D721Med (cell line): Measurements from ENCODE around the gene ZNF550.
"Not testable (repeated sequence)": the region's sequence is repeated elsewhere in the genome, so short reads cannot be mapped to it uniquely, and the experiment has no call there.

Experiments used
- DNase-seq: peaks from one replicate; pipeline ENCODE4 v3.0.0; 2011; ENCODE audit warnings: low spot score; ENCODE audit not compliant: insufficient read length
- FAIRE-seq: peaks from 2 replicates; lab custom pipeline; 2011; peaks lifted over from hg19 to GRCh38; lab: Jason Lieb, UNC
- TF ChIP-seq, protein P1 (sequence below): IDR thresholded peaks from 2 replicates; pipeline ENCODE4 v1.5.1; 2012; ENCODE audit warnings: mild to moderate bottlenecking, control low read depth; ENCODE audit not compliant: insufficient read depth; ENCODE audit errors: missing control alignments

The ZNF550 gene

DNA sequence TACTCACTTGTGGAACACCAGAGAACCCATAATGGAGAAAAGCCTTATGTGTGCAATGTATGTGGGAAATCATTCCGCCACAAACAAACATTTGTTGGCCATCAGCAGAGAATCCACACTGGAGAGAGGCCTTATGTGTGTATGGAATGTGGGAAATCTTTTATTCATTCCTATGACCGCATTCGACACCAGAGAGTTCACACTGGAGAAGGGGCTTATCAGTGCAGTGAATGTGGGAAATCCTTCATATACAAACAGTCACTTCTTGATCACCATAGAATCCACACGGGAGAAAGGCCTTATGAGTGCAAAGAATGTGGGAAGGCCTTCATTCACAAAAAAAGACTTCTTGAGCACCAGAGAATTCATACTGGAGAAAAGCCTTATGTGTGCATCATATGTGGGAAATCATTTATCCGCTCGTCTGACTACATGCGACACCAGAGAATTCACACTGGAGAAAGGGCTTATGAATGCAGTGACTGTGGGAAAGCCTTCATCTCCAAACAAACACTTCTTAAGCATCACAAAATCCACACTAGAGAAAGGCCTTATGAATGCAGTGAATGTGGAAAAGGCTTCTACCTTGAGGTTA is 21.6 kb downstream of the ZNF550 start:
- no peak for DNase-seq
- no peak for FAIRE-seq
- TF ChIP-seq, protein P1, sequence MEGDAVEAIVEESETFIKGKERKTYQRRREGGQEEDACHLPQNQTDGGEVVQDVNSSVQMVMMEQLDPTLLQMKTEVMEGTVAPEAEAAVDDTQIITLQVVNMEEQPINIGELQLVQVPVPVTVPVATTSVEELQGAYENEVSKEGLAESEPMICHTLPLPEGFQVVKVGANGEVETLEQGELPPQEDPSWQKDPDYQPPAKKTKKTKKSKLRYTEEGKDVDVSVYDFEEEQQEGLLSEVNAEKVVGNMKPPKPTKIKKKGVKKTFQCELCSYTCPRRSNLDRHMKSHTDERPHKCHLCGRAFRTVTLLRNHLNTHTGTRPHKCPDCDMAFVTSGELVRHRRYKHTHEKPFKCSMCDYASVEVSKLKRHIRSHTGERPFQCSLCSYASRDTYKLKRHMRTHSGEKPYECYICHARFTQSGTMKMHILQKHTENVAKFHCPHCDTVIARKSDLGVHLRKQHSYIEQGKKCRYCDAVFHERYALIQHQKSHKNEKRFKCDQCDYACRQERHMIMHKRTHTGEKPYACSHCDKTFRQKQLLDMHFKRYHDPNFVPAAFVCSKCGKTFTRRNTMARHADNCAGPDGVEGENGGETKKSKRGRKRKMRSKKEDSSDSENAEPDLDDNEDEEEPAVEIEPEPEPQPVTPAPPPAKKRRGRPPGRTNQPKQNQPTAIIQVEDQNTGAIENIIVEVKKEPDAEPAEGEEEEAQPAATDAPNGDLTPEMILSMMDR, result no peak

DNA sequence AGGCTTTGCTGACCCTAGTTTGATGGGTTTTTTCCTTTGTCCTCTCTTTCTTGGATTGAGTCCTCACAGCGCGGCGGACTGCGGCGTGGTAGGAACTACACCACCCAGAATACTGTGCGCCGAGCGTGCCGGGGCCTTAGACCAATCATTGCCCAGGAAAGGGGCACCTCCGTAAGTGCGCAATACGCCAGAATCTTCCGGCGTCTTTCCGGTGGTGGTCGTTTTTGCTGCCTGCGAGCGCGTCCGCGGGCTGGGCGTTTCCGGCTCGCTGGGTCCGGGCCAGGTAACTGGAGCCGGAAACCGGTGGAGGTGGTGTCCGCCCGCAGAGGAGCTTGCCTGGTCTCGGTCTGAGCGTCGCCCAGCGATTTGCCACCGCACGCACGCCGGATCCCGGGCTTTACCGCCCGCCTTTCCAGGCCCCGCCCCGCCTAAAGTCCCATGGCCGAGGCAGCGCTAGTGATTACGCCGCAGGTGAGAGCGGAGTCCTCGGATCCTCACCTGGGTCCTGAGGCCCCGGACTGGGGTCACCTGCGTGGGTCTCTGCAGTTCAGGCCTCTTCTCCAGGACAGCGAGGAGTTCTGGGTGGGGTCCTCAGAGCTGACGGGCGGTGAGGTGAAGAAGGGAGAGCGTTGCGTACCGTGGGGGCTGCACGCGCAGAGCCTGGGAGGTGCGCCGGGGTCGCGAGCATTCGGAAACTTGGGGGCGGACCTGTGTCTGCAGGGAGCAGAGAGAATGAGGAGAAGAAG is 32.4 kb downstream of the ZNF550 start, which contains the start of gene ZNF549:
Gene ZNF549 (plus strand): TSS at position 221 of the 746 bp plus-strand sequence. CDS start 218 bp downstream, at position 439.
- TF ChIP-seq, protein P1, result no peak
- FAIRE-seq (peak; percentile 16), DNase-seq (peak; percentile 92)

DNA sequence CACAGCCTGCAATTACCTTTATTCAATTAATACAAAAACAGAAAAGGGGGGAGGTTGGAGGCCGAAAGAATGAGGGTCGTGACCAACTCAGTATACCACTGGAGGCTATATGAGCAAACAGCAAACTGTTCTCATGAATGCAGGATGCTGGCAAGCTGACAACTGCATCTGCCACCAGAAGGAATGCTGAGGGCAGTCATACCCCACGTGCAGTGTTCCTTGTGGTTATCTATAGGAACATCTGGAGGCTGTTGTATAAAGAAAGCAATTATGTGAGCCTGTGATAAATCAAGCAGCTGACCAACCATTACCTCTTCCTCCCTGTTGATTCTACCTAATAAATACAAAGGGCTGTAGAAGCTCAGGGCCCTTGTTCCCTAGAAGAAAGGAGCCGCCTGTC is 41.6 kb downstream of the ZNF550 start:
- not testable (repeated sequence) for DNase-seq, FAIRE-seq

DNA sequence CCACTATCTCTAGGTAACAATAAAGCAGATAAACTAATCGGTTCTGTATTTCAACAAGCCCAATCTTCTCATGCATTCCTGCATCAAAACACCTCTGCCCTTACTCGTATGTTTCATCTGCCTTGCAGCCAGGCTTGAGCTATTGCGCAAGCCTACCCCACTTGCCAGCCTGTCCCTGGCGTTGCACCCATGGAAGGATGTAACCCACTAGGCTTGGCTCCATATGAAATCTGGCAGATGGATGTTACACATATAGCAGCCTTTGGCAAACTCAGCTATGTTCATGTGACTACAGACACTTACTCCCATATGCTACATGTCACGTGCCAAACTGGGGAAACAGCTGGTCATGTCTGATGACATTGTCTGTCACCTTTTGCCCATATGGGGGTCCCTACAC is 44.4 kb downstream of the ZNF550 start:
- TF ChIP-seq, protein P1, result no peak
- no peak for DNase-seq
- FAIRE-seq, result no peak

DNA sequence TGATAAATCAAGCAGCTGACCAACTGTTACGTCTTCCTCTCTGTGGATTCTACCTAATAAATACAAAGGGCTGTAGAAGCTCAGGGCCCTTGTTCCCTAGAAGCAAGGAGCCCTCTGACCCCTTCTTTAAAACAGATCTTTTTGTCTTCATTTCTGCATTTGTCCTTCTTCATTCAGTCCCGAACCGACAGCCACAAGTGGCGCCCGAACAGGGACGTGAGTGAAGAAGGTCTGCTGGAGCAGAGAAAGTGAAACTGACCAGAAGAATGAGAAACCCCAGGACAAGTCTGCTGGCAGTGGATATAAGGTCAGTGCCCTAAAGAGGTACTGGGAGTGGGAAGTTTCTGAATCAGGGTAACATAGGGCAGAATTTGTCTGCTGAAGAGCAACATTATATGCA is 46.8 kb downstream of the ZNF550 start:
- TF ChIP-seq, protein P1, result no peak
- no peak for DNase-seq
- no peak for FAIRE-seq

DNA sequence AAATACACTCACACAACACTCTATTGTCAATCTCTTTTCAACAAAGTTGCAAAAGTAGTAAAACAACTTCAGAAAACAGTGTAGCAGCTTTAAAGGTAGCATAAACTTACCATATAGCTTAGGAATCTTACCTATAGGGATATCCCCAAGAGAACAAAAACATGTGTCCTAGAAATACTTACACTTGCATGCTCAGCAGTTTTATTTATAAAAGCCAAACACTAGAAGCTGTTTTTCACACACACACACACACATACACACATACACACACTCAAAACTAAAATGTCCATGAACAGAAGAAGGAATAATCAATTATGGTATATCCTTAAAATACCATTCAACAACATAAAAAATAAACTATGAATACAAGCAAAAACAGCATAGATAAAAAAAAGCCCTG is 48.2 kb downstream of the ZNF550 start:
- FAIRE-seq (peak; percentile 6), DNase-seq (no peak)
- TF ChIP-seq, protein P1, result no peak

DNA sequence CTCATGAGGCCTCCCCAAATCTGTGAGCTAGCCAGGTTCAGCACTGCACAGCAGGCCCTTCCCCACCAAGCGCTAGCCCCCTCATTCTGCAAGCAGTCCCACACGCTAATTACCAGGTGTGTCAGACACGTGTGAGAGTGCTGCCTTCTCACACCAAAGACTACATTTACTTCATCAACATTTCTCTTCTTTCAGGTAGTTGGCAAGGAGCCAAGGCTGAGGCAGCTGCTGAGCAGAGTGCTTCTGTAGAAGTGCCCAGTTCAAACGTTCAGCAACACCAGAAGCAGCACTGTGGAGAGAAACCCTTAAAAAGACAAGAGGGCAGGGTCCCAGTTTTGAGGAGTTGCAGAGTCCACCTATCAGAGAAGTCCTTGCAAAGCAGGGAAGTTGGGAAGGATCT is 53.5 kb downstream of the ZNF550 start:
- no peak for FAIRE-seq
- TF ChIP-seq, protein P1, result no peak
- no peak for DNase-seq

DNA sequence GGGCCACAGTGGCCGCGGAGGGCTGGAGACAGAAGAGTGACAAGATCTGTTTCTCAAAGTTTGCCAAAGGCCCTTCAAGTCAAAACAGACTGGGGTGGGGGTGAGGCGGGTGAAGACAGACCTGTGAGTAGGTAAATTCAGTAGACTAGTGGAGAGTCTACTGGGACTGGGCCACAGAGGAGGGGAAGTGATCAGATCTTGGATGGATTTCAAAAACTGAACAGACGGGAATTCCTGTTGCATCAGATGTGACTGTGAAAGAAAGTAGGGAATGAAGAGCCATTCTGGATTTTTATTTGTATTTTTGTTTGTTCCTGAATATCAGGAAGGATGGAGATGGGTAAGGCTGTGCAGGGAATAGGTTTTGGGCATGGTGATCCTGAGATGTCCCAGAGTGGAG is 59.3 kb downstream of the ZNF550 start:
- not testable (repeated sequence) for DNase-seq, FAIRE-seq

DNA sequence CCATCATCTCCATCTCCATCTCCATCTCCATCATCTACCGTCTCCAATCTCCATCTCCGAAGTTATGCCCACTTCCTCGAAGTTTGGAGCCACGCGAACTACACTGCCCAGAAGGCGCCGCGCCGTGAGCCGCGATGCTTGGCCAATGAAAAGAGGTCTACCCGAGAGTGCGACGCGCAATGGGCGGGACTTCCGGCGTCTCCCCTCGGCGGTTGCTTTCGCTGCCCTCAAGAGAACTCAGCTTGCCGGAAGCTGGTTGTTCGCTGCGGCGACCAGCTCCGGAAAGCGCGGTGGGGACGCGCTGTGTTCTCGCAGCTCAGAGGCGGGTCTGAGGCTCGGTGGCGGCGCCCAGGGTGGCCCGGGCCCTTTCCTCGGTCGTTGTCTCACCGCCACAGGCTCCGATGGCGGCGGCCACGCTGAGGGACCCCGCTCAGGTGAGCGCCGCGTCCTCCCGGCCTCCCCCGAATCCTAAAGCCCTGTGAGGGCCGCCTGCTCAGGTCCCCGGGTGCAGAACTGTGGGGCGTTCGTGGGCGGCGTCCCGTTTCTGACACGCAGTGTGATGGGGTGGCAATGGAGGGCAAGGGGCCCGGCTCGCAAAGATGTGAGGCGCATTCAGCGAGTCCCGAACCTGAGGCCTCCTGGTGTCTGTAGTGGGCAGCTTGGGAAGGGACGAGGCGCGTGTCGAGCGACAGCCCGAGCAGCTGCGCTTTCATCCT is 59.8 kb downstream of the ZNF550 start, which contains the start of gene ZNF773:
Gene ZNF773 (plus strand): TSS at position 259 of the 716 bp plus-strand sequence. CDS start 143 bp downstream, at position 402.
- not testable (repeated sequence) for FAIRE-seq
- DNase-seq, result peak; percentile 80

DNA sequence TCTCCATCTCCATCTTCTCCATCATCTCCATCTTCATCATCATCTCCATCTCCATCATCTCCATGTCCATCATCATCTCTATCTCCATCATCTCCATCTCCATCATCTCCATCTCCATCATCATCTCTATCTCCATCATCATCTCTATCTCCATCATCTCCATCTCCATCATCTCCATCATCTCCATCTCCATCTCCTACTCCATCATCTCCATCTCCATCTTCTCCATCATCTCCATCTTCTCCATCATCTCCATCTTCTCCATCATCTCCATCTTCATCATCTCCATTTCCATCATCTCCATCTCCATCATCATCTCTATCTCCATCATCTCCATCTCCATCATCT is 60.4 kb downstream of the ZNF550 start:
- FAIRE-seq, DNase-seq: not testable (repeated sequence)

DNA sequence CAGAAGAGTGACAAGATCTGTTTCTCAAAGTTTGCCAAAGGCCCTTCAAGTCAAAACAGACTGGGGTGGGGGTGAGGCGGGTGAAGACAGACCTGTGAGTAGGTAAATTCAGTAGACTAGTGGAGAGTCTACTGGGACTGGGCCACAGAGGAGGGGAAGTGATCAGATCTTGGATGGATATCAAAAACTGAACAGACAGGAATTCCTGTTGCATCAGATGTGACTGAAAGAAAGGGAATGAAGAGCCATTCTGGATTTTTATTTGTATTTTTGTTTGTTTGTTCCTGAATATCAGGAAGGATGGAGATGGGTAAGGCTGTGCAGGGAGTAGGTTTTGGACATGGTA is 71.4 kb downstream of the ZNF550 start:
- DNase-seq, FAIRE-seq: not testable (repeated sequence)
